SK-N-DZ (cell line): Measurements from ENCODE around the gene PDXK.
A peak's percentile ranks its signal among the peaks of the same experiment; 100 is the strongest.

ENCODE experiments used
- DNase-seq: peaks from one replicate; pipeline ENCODE4 v3.0.0-alpha.2; 2015; ENCODE audit warnings: low spot score
- small RNA-seq, 2 experiments: library from RNA; depleted of rRNA; stranded (forward); fragments of <200 nt; gene quantifications; one replicate each; pipeline ENCODE3, GENCODE V24; 2014

PDXK gene

GRCh38 chr21:43803558-43804300 lies 84.8 kb downstream of the PDXK start:
- no peak for DNase-seq

GRCh38 chr21:43805275-43805800 lies 86.4 kb downstream of the PDXK start:
- DNase-seq = no peak

- no peak for DNase-seq
Observed at GRCh38 chr21:43806017-43806710, 87.2 kb downstream of the PDXK start.

- no peak for DNase-seq
Observed at GRCh38 chr21:43808367-43808766, 89.4 kb downstream of the PDXK start.

GRCh38 chr21:43808832-43809251 lies 89.9 kb downstream of the PDXK start:
- DNase-seq = no peak

GRCh38 chr21:43809346-43809799 lies 90.4 kb downstream of the PDXK start:
- DNase-seq = no peak

- no peak for DNase-seq
Observed at GRCh38 chr21:43809853-43810504, 91.0 kb downstream of the PDXK start.

GRCh38 chr21:43810505-43811261 lies 91.8 kb downstream of the PDXK start:
- DNase-seq = peak; percentile 81

GRCh38 chr21:43811262-43812105 lies 92.6 kb downstream of the PDXK start:
- DNase-seq = no peak

Small RNA genes lying within 50 kb of the gene (small RNA-seq; reads per million reads assigned to genes)
- gene AP001052.1 = 0 reads per million in 2 experiments
